Upper lobe of left lung (tissue), 4 donors: ENCODE data around the gene TRIM67.

Experiments used
- CTCF ChIP-seq, 6 experiments: fragments of 450-650 bp in 4 of 6; fragments of 200-600 bp in 2 of 6; sonication (generic) in 2 of 6; IDR thresholded peaks; one replicate each; pipeline ENCODE4 v1.5.1; 2016 to 2019; ENCODE audit warnings: antibody characterized with exemption in 6 of 6
- EP300 ChIP-seq, 4 donors: sonication (generic); formaldehyde crosslinking; IDR thresholded peaks; one replicate each; pipeline ENCODE4 v1.5.1; 2017; ENCODE audit warnings: antibody characterized with exemption in 4 of 4, control low read depth in 2 of 4
- POLR2A ChIP-seq, 4 donors: fragments of 450-650 bp; IDR thresholded peaks; one replicate each; pipeline ENCODE4 v1.5.1; 2016 to 2017; ENCODE audit warnings: antibody characterized with exemption in 4 of 4, mild to moderate bottlenecking in 2 of 4
- POLR2AphosphoS5 ChIP-seq, 2 donors: sonication (generic); formaldehyde crosslinking; IDR thresholded peaks; one replicate each; pipeline ENCODE4 v1.5.1; 2017; ENCODE audit warnings: antibody characterized with exemption in 2 of 2

GRCh38 chr1:231248778-231249177 lies 86.9 kb downstream of the TRIM67 start:
- TF ChIP-seq EP300 (IDR thresholded peaks at IDR 0.05), result no peak
- no peak for TF ChIP-seq CTCF (IDR thresholded peaks at IDR 0.05)
- no peak for TF ChIP-seq POLR2A (IDR thresholded peaks at IDR 0.05)
- no peak for TF ChIP-seq POLR2AphosphoS5 (IDR thresholded peaks at IDR 0.05)
